Measurements from ENCODE around the gene ST6GALNAC3.

Gene ST6GALNAC3

GRCh38 chr1:76548513-76549100 is 474.1 kb downstream of the ST6GALNAC3 start:
- POLR2A ChIA-PET, result no interaction called here
- Histone ChIP-seq H3K27ac (ENCODE audit: extremely low read depth, low read depth, low read length) (no peak overlapping the region), H3K36me3 (ENCODE audit: control insufficient read depth in 2 of 2, insufficient read depth in 1 of 2, low read length in 2 of 2) (no peaks in the 10 kb centered on the region), H3K9me3 (ENCODE audit: control insufficient read depth, insufficient read depth, low read depth, low read length) (no peaks in the 10 kb centered on the region), H3K4me1 (ENCODE audit: control insufficient read depth, insufficient read depth, low read length) (no peaks in the 10 kb centered on the region), H3K4me3 (ENCODE audit: low read depth, low read length) (no peak overlapping the region)
- CTCF ChIA-PET, result no interaction called here
- TF ChIP-seq ZNF350 (tag by site-specific recombination; IDR thresholded peaks at IDR 0.05), result no peak
- no peak for TF ChIP-seq KLF8 (tag by site-specific recombination; IDR thresholded peaks at IDR 0.05)
- TF ChIP-seq ZNF214 (tag by site-specific recombination; IDR thresholded peaks at IDR 0.05; ENCODE audit: borderline replicate concordance), result no peak
- TF ChIP-seq ZNF658 (tag by site-specific recombination; IDR thresholded peaks at IDR 0.05), result no peak
- TF ChIP-seq TSHZ1 (tag by site-specific recombination; IDR thresholded peaks at IDR 0.05; ENCODE audit: borderline replicate concordance), result no peak
- no peak for TF ChIP-seq ZNF211 (tag by site-specific recombination; IDR thresholded peaks at IDR 0.05; ENCODE audit: low read depth)
- no peak for TF ChIP-seq ZNF146 (tag by site-specific recombination; IDR thresholded peaks at IDR 0.05)
- no peak for TF ChIP-seq ZNF843 (tag by site-specific recombination; IDR thresholded peaks at IDR 0.05)
- no peak for TF ChIP-seq ZNF777 (tag by site-specific recombination; IDR thresholded peaks at IDR 0.05; ENCODE audit: borderline replicate concordance)
- TF ChIP-seq ZSCAN5A (tag by site-specific recombination; IDR thresholded peaks at IDR 0.05), result no peak
- no peak for TF ChIP-seq ZNF704 (tag by site-specific recombination; IDR thresholded peaks at IDR 0.05)

GRCh38 chr1:76554283-76554682 is 479.7 kb downstream of the ST6GALNAC3 start:
- Histone ChIP-seq H3K4me1 (ENCODE audit: control insufficient read depth, insufficient read depth, low read length) (no peaks in the 10 kb centered on the region), H3K9me3 (ENCODE audit: control insufficient read depth, insufficient read depth, low read depth, low read length) (no peaks in the 10 kb centered on the region), H3K4me3 (ENCODE audit: low read depth, low read length) (no peak overlapping the region), H3K27ac (ENCODE audit: extremely low read depth, low read depth, low read length) (no peak overlapping the region), H3K36me3 (ENCODE audit: control insufficient read depth in 2 of 2, insufficient read depth in 1 of 2, low read length in 2 of 2) (no peaks in the 10 kb centered on the region)
- POLR2A ChIA-PET, result no interaction called here
- CTCF ChIA-PET, result no interaction called here
- no peak for TF ChIP-seq ZNF10 (tag by site-specific recombination; IDR thresholded peaks at IDR 0.05)
- TF ChIP-seq PRDM1 (tag by site-specific recombination; IDR thresholded peaks at IDR 0.05), result no peak
- TF ChIP-seq ZNF645 (tag by site-specific recombination; IDR thresholded peaks at IDR 0.05), result no peak
- TF ChIP-seq ZNF701 (tag by site-specific recombination; IDR thresholded peaks at IDR 0.05), result no peak

- ChIA-PET POLR2A (no interaction called here), CTCF (no interaction called here)
- TF ChIP-seq ZNF830 (tag by site-specific recombination; IDR thresholded peaks at IDR 0.05; ENCODE audit: low read depth), result no peak
- TF ChIP-seq ZNF571 (tag by site-specific recombination; IDR thresholded peaks at IDR 0.05), result no peak
- TF ChIP-seq ZNF623 (tag by site-specific recombination; IDR thresholded peaks at IDR 0.05), result no peak
- TF ChIP-seq HOXD13 (CRISPR knock-in tag; IDR thresholded peaks at IDR 0.05; ENCODE audit: borderline replicate concordance), result no peak
- TF ChIP-seq BCL11B (tag by site-specific recombination; IDR thresholded peaks at IDR 0.05; ENCODE audit: low read depth), result no peak
- TF ChIP-seq ZNF175 (tag by site-specific recombination; IDR thresholded peaks at IDR 0.05), result no peak
- no peak for TF ChIP-seq ZNF169 (tag by site-specific recombination; IDR thresholded peaks at IDR 0.05)
- no peaks in the 10 kb centered on the region for H3K4me1 ChIP-seq (ENCODE audit: control insufficient read depth, insufficient read depth, low read length)
- no peak overlapping the region for H3K4me3 ChIP-seq (ENCODE audit: low read depth, low read length)
- H3K27ac ChIP-seq (ENCODE audit: extremely low read depth, low read depth, low read length), result no peak overlapping the region
- no peaks in the 10 kb centered on the region for H3K36me3 ChIP-seq (ENCODE audit: control insufficient read depth in 2 of 2, insufficient read depth in 1 of 2, low read length in 2 of 2)
- no peaks in the 10 kb centered on the region for H3K9me3 ChIP-seq (ENCODE audit: control insufficient read depth, insufficient read depth, low read depth, low read length)
Measured at GRCh38 chr1:76562292-76562691, 487.7 kb downstream of the ST6GALNAC3 start.

Measured in HEK293 (cell line).